ENCODE results near the gene GGT5. TPM values are rescaled to one million over a fixed set of nuclear protein-coding genes. Genes with fewer than 3 reads are reported as not detected.
"Not testable (repeated sequence)": the region's sequence is repeated elsewhere in the genome, so short reads cannot be mapped to it uniquely, and the experiment has no call there.

The GGT5 gene
- total RNA-seq, 2 experiments from 2014 or later, result not detected

DNA sequence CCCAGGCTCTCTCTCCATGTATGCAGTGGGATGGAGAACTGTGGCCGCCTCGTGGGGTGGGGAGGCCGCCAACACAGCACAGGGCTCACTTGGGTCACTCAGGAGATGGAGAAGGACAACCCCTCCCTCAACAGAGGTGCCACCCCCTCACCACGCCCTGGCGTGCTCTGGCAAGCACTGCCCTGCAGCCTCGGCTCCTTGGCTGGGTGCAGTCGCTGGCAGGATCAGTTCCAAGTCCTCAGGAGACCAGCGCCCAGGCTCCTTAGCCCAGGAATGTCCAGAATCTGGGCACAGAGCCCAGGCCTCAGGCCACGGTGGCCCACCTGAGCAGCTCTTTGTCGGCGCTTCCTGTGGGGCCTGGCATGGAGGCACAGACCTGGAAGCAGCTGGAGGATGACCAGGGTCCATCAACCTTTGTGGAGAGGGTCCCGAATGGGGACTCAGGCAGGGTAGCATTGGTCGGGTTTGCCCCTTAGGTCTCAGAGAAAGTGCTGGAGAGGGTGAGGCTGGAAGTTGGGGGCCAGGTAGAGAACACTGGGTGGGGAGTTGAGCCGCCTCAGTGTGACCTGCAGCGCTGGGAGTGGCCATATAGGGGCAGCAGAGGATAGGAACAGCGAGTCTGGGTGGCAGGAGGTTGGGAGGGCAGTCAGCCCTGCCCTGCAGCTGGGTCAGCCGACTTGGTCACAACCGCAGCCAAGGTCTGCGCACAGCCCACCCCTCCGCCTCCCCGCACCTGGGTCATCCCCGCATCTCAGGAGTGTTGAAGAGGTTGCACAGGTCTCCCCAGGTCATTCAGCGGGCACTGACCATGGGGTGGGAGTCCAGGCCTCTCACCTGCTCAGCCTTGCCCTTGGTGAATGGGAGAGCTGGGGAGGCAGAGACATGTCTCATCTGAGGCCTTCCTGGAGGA lies 55.4 kb downstream of the GGT5 start:
- Mint-ChIP-seq H3K4me3 (no peak overlapping the region), H3K4me1 (no peaks in the 10 kb centered on the region), H3K27ac (no peak overlapping the region), H3K9me3 (no peaks in the 10 kb centered on the region), H3K36me3 (no peaks in the 10 kb centered on the region), H3K27me3 (no peaks in the 10 kb centered on the region)
- DNase-seq, result peak; percentile 46

GRCh38 chr22:24188705-24189248 lies 56.1 kb downstream of the GGT5 start:
- no peaks in the 10 kb centered on the region for H3K9me3 Mint-ChIP-seq
- H3K4me3 Mint-ChIP-seq, result no peak overlapping the region
- no peaks in the 10 kb centered on the region for H3K36me3 Mint-ChIP-seq
- no peaks in the 10 kb centered on the region for H3K27me3 Mint-ChIP-seq
- no peak overlapping the region for H3K27ac Mint-ChIP-seq
- DNase-seq, result no peak
- H3K4me1 Mint-ChIP-seq, result no peaks in the 10 kb centered on the region

DNA sequence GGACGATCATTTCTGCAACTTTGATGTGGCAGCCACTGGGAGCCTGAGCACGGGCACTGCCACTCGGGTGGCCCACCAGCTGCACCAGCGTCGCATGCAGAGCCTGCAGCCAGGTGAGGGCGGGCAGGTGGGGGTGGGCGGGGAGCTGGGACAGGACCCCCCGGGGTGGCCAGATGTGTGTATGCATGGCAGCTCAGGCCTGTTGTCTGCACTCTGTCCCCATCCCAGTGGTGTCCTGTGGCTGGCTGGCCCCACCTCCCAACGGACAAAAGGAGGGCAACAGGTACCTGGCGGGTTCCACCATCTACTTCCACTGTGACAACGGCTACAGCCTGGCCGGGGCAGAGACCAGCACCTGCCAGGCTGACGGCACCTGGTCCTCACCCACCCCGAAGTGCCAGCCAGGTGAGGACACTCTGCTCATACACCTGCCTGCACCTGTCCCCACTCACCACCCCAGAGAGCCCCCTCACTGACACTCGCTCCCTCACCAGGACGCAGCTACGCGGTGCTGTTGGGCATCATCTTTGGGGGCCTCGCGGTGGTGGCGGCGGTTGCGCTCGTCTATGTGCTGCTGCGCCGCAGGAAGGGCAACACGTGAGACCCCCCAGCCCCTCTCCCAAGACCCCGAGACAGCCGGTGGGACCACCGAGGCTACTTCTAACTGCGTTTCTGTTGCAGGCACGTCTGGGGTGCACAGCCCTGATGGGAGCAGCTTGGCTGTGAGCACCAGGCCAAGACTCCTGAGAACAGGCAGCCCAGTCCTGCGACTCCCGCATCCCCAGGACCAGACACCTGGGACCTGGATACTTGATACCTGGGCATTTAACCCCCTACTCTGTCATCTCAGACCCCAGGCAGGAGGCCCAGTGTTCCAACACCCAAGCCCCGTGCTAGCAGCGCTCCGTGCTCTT lies 56.9 kb downstream of the GGT5 start:
- no peak overlapping the region for H3K27ac Mint-ChIP-seq
- no peak overlapping the region for H3K4me3 Mint-ChIP-seq
- no peak for DNase-seq
- no peaks in the 10 kb centered on the region for H3K9me3 Mint-ChIP-seq
- no peaks in the 10 kb centered on the region for H3K36me3 Mint-ChIP-seq
- no peaks in the 10 kb centered on the region for H3K4me1 Mint-ChIP-seq
- no peaks in the 10 kb centered on the region for H3K27me3 Mint-ChIP-seq

DNA sequence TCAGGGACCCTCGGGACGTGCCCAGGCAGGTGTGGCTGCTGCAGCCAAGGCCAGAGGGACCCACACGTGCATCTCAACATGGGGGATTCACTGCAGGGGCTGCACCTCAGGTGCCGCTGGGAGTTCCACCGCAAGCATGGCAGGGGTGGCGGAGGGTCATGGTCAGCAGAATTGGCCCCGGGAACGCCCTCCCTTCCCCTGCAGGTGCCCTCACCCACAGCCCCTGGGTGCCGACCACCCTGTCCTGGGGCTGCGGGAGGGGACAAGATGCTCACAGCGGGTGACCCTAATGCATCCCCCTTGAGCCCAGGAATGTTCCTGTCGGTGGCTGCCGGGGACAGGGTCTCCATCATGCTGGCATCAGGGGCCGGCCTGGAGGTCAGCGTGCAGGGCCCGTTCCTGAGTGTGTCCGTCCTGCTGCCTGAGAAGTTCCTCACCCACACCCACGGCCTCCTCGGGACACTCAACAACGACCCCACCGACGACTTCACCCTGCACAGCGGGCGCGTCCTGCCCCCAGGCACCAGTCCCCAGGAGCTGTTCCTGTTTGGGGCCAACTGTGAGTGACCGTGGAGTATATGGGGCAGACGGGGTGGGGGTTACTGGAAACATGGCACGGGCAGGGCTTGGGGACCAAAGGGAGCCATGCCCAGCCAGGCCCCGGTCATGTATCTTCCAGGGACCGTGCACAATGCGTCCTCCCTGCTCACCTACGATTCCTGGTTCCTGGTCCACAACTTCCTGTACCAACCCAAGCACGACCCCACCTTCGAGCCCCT lies 57.8 kb downstream of the GGT5 start:
- no peaks in the 10 kb centered on the region for H3K4me1 Mint-ChIP-seq
- no peaks in the 10 kb centered on the region for H3K27me3 Mint-ChIP-seq
- no peak overlapping the region for H3K27ac Mint-ChIP-seq
- no peak overlapping the region for H3K4me3 Mint-ChIP-seq
- no peaks in the 10 kb centered on the region for H3K9me3 Mint-ChIP-seq
- no peaks in the 10 kb centered on the region for H3K36me3 Mint-ChIP-seq
- DNase-seq, result no peak

GRCh38 chr22:24186352-24186740 lies 58.5 kb downstream of the GGT5 start:
- Mint-ChIP-seq H3K4me3 (no peak overlapping the region), H3K4me1 (no peaks in the 10 kb centered on the region)

DNA sequence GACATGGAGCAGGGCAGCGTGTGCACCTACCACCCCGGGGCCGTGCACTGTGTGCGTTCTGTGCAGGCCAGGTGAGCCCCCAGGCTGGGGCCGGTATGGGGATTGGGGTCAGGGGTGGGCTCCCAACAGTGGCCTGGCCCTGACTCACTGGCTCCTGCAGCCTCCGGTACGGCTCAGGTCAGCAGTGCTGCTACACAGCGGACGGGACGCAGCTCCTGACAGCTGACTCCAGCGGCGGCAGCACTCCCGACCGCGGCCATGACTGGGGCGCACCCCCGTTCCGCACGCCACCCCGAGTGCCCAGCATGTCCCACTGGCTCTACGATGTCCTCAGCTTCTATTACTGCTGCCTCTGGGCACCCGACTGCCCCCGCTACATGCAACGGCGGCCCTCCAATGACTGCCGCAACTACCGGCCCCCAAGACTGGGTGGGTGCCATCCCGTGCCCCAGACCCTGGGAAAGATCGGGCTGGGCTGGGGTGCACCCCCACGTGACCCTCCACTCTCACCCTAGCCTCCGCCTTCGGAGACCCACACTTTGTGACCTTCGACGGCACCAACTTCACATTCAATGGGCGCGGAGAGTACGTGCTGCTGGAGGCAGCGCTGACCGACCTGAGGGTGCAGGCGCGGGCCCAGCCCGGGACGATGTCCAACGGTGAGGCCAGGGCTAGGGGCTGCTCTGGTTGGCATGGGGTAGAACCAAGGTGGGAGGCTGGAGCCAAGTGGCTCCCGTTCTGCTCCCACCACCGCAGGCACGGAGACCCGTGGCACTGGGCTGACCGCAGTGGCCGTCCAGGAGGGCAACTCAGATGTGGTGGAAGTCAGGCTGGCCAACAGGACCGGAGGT lies 59.2 kb downstream of the GGT5 start:
- no peak for DNase-seq
- no peak overlapping the region for H3K27ac Mint-ChIP-seq
- H3K27me3 Mint-ChIP-seq, result no peaks in the 10 kb centered on the region
- H3K4me3 Mint-ChIP-seq, result no peak overlapping the region
- H3K4me1 Mint-ChIP-seq, result no peaks in the 10 kb centered on the region
- no peaks in the 10 kb centered on the region for H3K36me3 Mint-ChIP-seq
- H3K9me3 Mint-ChIP-seq, result no peaks in the 10 kb centered on the region

More at GRCh38 chr22:24186352-24186740, 58.5 kb downstream of the GGT5 start:
- Mint-ChIP-seq H3K27ac (no peak overlapping the region), H3K36me3 (no peaks in the 10 kb centered on the region), H3K9me3 (no peaks in the 10 kb centered on the region), H3K27me3 (no peaks in the 10 kb centered on the region)
- no peak for DNase-seq

DNA sequence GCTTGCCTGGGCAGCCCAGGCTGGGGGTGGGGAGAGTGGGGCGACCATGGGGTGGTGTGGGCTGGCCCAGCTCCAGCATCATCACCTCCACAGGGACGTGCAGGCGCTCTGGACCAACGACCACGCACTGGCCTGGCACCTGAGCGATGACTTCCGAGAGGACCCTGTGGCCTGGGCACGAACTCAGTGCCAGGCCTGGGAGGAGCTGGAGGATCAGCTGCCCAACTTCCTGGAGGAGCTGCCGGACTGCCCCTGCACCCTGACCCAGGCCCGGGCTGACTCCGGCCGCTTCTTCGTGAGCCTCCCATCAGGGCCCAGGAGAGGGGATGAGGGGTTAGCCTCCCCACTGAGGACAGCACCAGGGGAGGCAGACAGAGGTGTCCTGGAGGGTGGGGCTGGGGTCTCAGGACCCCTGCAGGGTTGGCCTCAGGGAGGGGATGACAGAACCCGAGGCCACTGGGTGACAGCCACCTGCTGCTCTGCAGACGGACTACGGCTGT lies 59.8 kb downstream of the GGT5 start:
- Mint-ChIP-seq H3K27me3 (no peaks in the 10 kb centered on the region), H3K9me3 (no peaks in the 10 kb centered on the region), H3K36me3 (no peaks in the 10 kb centered on the region), H3K4me1 (no peaks in the 10 kb centered on the region), H3K4me3 (no peak overlapping the region), H3K27ac (no peak overlapping the region)
- no peak for DNase-seq

- H3K36me3 Mint-ChIP-seq, result no peaks in the 10 kb centered on the region
- H3K4me1 Mint-ChIP-seq, result no peaks in the 10 kb centered on the region
- H3K4me3 Mint-ChIP-seq, result no peak overlapping the region
- no peak for DNase-seq
- no peak overlapping the region for H3K27ac Mint-ChIP-seq
- no peaks in the 10 kb centered on the region for H3K27me3 Mint-ChIP-seq
- no peaks in the 10 kb centered on the region for H3K9me3 Mint-ChIP-seq
Measured at GRCh38 chr22:24184057-24184798, 60.7 kb downstream of the GGT5 start.

GRCh38 chr22:24183321-24184031 lies 61.4 kb downstream of the GGT5 start:
- no peaks in the 10 kb centered on the region for H3K36me3 Mint-ChIP-seq
- DNase-seq, result no peak
- no peaks in the 10 kb centered on the region for H3K27me3 Mint-ChIP-seq
- no peak overlapping the region for H3K27ac Mint-ChIP-seq
- peaks cover under 1% of the 10 kb centered on the region for H3K4me1 Mint-ChIP-seq
- H3K9me3 Mint-ChIP-seq, result no peaks in the 10 kb centered on the region
- H3K4me3 Mint-ChIP-seq, result no peak overlapping the region

DNA sequence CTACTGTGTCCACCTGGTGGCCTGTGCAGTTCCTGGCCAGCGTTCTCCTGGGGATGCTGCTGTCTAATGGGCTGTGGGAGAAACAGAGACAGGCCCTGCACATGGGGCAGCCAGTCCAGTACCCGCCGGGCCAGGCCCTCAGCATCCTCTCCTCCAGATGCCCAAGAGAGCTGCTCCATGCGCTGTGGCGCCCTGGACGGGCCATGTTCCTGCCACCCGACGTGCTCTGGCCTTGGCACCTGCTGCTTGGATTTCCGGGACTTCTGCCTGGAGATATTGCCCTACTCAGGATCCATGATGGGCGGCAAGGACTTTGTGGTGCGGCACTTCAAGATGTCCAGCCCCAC lies 62.0 kb downstream of the GGT5 start:
- H3K27ac Mint-ChIP-seq, H3K9me3 Mint-ChIP-seq, DNase-seq, H3K4me3 Mint-ChIP-seq, H3K27me3 Mint-ChIP-seq, H3K4me1 Mint-ChIP-seq, H3K36me3 Mint-ChIP-seq: not testable (repeated sequence)

GRCh38 chr22:24181996-24182899 lies 62.6 kb downstream of the GGT5 start:
- Mint-ChIP-seq H3K4me1 (peaks cover 3% of the 10 kb centered on the region), H3K9me3 (no peaks in the 10 kb centered on the region), H3K27me3 (no peaks in the 10 kb centered on the region), H3K36me3 (no peaks in the 10 kb centered on the region), H3K27ac (no peak overlapping the region), H3K4me3 (no peak overlapping the region)
- no peak for DNase-seq
